Iris pigment epithelial cell (primary cell): Measurements from ENCODE around the gene SHBG.
"Not testable (repeated sequence)": the region's sequence is repeated elsewhere in the genome, so short reads cannot be mapped to it uniquely, and the experiment has no call there.

Source experiments
- DNase-seq: peaks from one replicate; pipeline ENCODE4 v3.0.0-alpha.2; 2011; ENCODE audit warnings: low read depth

The SHBG gene

GRCh38 chr17:7629939-7630571 lies at the start of gene SHBG:
SHBG (plus strand) TSS chr17:7630135; CDS start chr17:7630173, 38 bp downstream.
- DNase-seq: no peak

GRCh38 chr17:7580604-7581575 lies 49.0 kb upstream of the SHBG start:
- no peak for DNase-seq

- no peak for DNase-seq
These were observed 47.3 kb upstream of the SHBG start for GRCh38 chr17:7582396-7583252.

- DNase-seq: peak; percentile 96
These were observed 46.5 kb upstream of the SHBG start, which contains the start of gene MPDU1 for GRCh38 chr17:7583253-7584109. MPDU1 (plus strand) TSS chr17:7583852; CDS start chr17:7583863, 11 bp downstream.

- no peak for DNase-seq
These were observed 43.1 kb upstream of the SHBG start for GRCh38 chr17:7586673-7587419.

- peak; percentile 97 for DNase-seq
These were observed 42.3 kb upstream of the SHBG start for GRCh38 chr17:7587420-7588151.

- no peak for DNase-seq
These were observed 41.3 kb upstream of the SHBG start for GRCh38 chr17:7588553-7589203.

GRCh38 chr17:7589204-7589868 lies 40.6 kb upstream of the SHBG start:
- DNase-seq: peak; percentile 84

- peak; percentile 51 for DNase-seq
These were observed 39.8 kb upstream of the SHBG start, which contains the start of gene SOX15 for GRCh38 chr17:7589891-7590691. SOX15 (minus strand) TSS chr17:7590094; CDS start chr17:7589676, 418 bp downstream.

GRCh38 chr17:7590743-7591142 lies 39.2 kb upstream of the SHBG start:
- peak; percentile 78 for DNase-seq

- DNase-seq: no peak
These were observed 38.3 kb upstream of the SHBG start for GRCh38 chr17:7591596-7591995.

- DNase-seq: no peak
These were observed 37.4 kb upstream of the SHBG start for GRCh38 chr17:7592422-7593021.

GRCh38 chr17:7593296-7593695 lies 36.6 kb upstream of the SHBG start:
- no peak for DNase-seq

GRCh38 chr17:7597561-7597960 lies 32.4 kb upstream of the SHBG start:
- not testable (repeated sequence) for DNase-seq

GRCh38 chr17:7606280-7606679 lies 23.7 kb upstream of the SHBG start:
- DNase-seq: no peak

- DNase-seq: no peak
These were observed 19.3 kb upstream of the SHBG start for GRCh38 chr17:7610641-7611040.

- no peak for DNase-seq
These were observed 18.2 kb upstream of the SHBG start for GRCh38 chr17:7611635-7612293.
